Globus pallidus (tissue), 1 donor: ENCODE results near the gene SQOR.
"Not testable (repeated sequence)": the region's sequence is repeated elsewhere in the genome, so short reads cannot be mapped to it uniquely, and the experiment has no call there.

Source experiments
- DNase-seq: peaks from one replicate; pipeline ENCODE4 v3.0.0-alpha.2; 2015; ENCODE audit warnings: low spot score

SQOR gene

GRCh38 chr15:45631776-45632175 lies 3.1 kb upstream of the SQOR start:
- no peak for DNase-seq

GRCh38 chr15:45635191-45635638 lies 386 bp downstream of the SQOR start:
- no peak for DNase-seq

DNA sequence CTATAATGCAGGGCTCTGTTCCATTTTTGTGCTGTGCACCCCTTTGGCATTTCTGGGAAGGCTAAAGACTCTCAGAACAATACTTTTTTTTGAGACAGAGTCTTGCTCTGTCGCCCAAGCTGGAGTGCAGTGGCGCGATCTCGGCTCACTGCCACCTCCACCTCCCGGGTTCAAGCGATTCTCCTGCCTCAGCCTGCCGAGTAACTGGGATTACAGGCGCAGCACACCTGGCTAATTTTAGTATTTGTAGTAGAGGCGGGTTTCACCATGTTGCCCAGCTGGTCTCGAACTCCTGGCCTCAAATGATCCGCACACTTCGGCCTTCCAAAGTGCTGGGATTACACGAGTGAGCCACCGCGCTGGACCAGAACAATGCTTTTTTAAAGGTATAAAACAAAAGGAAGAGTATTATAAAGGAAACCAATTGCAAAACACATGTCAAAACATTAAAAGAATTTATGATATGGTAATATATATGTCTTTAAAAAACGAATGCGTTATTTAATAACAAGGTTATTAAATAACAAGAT lies 999 bp downstream of the SQOR start:
- DNase-seq: no peak

GRCh38 chr15:45637141-45637540 lies 2.3 kb downstream of the SQOR start:
- no peak for DNase-seq

DNA sequence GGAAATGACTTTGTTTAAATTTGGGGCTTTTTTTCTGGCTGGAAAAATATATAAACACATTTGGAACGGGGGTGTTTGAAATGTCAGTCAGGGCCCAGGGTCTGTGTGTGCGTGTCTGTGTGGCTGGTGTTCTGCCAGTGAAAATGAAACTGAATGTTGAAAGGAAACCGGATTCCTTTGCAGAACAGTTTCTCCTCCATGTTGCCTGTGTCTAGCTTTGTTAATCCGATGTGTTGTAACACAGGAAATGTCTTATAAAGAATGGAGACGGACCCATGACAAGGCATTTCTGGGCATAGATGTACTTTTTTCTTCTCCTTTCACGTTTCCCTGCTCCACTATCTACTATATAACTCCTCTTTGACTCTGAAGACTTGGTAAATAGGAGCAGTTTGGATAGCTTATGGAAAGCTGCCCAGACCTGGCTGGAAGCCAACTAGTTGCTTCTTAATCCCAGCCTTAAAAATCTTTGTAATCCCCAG lies 2.8 kb downstream of the SQOR start:
- DNase-seq: peak; percentile 53

DNA sequence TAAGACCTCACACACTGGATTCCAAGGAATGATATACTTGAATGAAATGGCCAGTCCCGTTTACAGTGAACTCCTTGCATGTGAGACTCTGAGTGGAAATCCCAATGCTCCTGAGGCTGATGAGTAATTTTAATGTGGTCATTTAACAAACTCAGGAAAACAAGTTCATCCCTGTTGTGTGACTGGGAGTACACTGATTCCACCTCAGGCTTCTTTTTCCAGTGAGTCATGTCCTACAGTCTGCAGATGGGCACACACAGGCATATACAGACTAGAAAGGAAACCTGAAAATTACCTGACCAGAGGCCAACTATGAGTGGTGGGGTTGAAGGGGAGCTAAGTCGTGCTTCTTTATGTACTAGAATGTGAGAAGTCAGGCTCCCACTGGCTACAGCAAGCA lies 5.8 kb downstream of the SQOR start:
- DNase-seq: no peak

DNA sequence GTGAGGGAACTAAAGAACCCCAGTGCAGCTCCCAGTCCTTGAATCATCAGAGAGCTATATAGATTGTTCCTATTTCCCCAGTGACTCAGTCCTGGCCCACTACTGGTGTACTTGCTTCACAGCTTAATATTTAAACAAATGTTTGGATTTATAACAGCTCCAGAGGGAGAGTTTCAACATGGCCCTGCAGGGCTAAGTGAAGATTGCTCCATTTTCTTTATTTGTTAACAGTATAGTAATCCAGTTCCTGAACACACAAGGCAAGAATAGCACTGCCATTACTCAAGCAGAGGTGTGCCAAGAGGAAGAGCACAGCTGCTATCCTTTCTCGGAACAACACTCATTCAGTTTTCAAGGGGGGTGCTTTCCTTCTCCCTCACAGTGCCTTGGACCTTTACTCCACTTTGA lies 6.5 kb downstream of the SQOR start:
- no peak for DNase-seq

GRCh38 chr15:45641999-45642932 lies 7.4 kb downstream of the SQOR start:
- DNase-seq: no peak

DNA sequence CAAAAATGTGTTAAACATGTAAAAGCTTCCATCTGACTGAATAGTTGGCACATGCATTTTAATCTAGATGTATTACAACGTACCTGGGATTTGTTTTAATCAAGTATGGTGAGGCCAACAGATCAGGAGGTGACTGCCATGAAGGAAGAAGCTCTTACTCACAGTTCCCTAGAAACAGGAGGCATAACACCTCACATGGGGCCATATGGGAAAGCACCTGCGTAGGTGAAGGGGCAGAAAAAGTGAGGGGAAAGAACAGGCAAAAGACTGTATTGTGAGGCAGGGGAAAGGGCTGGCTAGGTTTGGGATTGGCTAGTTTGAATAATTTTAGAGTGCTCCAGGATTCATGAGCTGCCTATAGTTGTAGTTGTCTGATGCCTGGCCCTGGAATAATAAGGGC lies 9.6 kb downstream of the SQOR start:
- DNase-seq: no peak

DNA sequence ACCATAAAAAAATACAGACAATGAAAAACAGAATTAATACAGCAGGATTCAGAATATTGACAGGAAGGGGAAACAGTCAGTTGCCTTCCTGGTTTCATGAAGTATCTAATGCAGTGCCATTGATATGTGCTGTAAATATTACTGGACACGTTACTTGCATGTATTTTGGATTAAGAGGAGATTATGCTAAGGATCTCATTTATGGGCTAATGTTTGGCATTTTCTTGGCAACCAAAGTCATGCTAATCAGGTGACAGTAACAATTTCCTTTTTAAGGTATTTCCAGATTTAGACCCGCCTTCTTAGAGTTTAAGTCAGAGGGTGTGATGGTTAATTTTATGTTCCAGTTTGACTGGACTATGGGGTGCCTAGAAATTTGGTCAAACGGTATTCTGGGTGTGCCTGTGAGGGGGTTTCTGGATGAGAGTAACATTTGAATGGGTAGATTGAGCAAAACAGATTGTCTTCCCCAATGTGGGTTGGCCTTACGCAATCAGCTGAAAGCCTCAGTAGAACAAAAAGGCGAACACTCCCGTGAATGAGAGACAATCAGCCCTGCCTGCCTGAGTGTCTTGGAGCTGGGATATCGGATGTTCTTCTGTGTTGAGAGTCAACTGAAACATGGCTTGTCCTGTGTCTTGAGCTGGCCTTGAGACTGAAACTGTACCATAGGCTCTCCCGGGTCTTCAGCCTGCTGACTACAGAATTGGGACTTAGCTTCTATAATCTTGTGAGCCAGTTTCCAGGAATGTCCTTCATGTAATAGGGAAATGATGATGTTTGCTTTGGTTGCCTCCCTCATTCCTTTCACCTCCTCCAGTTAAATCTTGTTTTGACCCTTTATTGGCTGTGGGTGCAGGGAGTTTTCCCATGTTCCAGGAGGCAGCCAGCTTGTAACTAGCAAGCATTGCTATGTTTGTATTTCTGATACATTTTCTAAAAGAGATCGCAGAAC lies 10.5 kb downstream of the SQOR start:
- DNase-seq: no peak

- DNase-seq: no peak
These were observed 11.4 kb downstream of the SQOR start for GRCh38 chr15:45646220-45646619.

DNA sequence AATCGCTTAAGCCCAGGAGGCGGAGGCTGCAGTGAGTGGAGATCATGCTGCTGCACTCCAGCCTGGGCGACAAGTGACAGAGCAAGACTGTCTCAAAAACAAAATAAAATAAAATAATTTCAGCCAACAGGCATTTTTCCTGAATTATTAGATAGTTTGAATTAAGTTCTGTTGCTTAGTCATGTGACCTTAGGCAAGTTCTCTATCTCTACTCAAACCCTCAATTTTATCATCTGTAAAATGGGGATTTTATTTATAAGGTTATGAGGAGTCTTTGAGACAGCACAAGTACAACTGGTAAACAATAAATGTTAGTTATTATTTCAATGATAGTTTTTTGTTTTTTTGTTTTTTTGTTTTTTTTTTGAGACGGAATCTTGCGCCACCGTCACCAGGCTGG lies 13.0 kb downstream of the SQOR start:
- DNase-seq: no peak

GRCh38 chr15:45648521-45649200 lies 13.8 kb downstream of the SQOR start:
- DNase-seq: no peak

DNA sequence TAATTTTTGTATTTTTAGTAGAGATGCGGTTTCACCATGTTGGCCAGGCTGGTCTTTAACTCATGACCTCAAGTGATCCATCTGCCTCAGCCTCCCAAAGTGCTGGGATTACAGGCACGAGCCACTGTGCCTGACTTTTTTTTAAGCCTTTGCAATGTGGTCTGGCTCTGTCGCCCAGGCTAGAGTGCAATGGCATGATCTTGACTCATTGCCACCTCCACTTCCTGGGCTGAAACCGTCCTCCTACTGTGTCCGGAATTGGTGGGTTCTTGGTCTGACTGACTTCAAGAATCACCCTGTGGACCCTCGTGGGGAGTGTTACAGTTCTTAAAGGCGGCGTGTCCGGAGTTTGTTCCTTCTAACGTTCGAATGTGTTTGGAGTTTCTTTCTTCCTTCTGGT lies 15.2 kb downstream of the SQOR start:
- DNase-seq: not testable (repeated sequence)

- DNase-seq: no peak
These were observed 16.2 kb downstream of the SQOR start for GRCh38 chr15:45650889-45651525.

- no peak for DNase-seq
These were observed 19.0 kb downstream of the SQOR start for GRCh38 chr15:45653702-45654424.

DNA sequence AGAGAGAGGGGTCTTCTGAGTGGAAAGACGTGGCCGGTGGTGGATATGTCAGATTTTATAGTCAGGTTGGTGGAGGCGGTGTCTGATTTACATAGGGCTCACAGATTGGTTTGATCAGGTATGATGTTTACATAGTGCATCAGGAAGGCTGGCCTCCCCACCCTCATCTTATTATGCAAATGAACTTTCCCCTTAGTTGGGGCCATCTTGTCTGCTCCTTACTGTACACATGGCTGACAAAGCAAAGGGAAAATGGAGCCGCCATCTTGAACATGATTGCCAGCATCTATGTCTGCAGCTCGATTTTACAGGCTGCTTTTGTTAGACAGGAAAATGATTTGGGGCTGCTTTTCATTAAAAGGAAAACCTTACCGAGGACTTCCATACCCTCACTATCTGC lies 19.9 kb downstream of the SQOR start:
- no peak for DNase-seq

- DNase-seq: no peak
These were observed 22.4 kb downstream of the SQOR start for GRCh38 chr15:45657254-45657653.

- DNase-seq: no peak
These were observed 23.1 kb downstream of the SQOR start for GRCh38 chr15:45657764-45658545.
